ENCODE data around the gene KIF12.

GRCh38 chr9:114081441-114082016, 17.6 kb downstream of the KIF12 start:
- TF ChIP-seq, protein P1, sequence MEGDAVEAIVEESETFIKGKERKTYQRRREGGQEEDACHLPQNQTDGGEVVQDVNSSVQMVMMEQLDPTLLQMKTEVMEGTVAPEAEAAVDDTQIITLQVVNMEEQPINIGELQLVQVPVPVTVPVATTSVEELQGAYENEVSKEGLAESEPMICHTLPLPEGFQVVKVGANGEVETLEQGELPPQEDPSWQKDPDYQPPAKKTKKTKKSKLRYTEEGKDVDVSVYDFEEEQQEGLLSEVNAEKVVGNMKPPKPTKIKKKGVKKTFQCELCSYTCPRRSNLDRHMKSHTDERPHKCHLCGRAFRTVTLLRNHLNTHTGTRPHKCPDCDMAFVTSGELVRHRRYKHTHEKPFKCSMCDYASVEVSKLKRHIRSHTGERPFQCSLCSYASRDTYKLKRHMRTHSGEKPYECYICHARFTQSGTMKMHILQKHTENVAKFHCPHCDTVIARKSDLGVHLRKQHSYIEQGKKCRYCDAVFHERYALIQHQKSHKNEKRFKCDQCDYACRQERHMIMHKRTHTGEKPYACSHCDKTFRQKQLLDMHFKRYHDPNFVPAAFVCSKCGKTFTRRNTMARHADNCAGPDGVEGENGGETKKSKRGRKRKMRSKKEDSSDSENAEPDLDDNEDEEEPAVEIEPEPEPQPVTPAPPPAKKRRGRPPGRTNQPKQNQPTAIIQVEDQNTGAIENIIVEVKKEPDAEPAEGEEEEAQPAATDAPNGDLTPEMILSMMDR (IDR thresholded peaks at IDR 0.05), result no peak
- TF ChIP-seq POLR2A (IDR thresholded peaks at IDR 0.05), result no peak
